Ishikawa (cell line): ENCODE data around the gene TAS2R60.

ENCODE experiments used
- EP300 ChIP-seq: IDR thresholded peaks from 2 replicates; pipeline ENCODE4 v1.6.1; 2012; ENCODE audit warnings: borderline replicate concordance
- FOXM1 ChIP-seq: IDR thresholded peaks from 2 replicates; pipeline ENCODE4 v1.6.1; 2012; ENCODE audit warnings: low read depth, borderline replicate concordance
- TAF1 ChIP-seq: IDR thresholded peaks from 2 replicates; pipeline ENCODE4 v1.6.1; 2012; ENCODE audit warnings: low read depth, mild to moderate bottlenecking
- TEAD4 ChIP-seq: IDR thresholded peaks from 2 replicates; pipeline ENCODE4 v1.6.1; 2012
- TF ChIP-seq, protein P1 (sequence below): IDR thresholded peaks from 2 replicates; pipeline ENCODE4 v1.6.1; 2012
- TF ChIP-seq, protein P2 (sequence below): IDR thresholded peaks from 2 replicates; pipeline ENCODE4 v1.6.1; 2012; ENCODE audit warnings: low read depth, mild to moderate bottlenecking

GRCh38 chr7:143490717-143491306, 47.6 kb downstream of the TAS2R60 start:
- TF ChIP-seq, protein P1, sequence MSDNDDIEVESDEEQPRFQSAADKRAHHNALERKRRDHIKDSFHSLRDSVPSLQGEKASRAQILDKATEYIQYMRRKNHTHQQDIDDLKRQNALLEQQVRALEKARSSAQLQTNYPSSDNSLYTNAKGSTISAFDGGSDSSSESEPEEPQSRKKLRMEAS: no peak
- TF ChIP-seq TEAD4: no peak
- no peak for TF ChIP-seq FOXM1
- TF ChIP-seq, protein P2, sequence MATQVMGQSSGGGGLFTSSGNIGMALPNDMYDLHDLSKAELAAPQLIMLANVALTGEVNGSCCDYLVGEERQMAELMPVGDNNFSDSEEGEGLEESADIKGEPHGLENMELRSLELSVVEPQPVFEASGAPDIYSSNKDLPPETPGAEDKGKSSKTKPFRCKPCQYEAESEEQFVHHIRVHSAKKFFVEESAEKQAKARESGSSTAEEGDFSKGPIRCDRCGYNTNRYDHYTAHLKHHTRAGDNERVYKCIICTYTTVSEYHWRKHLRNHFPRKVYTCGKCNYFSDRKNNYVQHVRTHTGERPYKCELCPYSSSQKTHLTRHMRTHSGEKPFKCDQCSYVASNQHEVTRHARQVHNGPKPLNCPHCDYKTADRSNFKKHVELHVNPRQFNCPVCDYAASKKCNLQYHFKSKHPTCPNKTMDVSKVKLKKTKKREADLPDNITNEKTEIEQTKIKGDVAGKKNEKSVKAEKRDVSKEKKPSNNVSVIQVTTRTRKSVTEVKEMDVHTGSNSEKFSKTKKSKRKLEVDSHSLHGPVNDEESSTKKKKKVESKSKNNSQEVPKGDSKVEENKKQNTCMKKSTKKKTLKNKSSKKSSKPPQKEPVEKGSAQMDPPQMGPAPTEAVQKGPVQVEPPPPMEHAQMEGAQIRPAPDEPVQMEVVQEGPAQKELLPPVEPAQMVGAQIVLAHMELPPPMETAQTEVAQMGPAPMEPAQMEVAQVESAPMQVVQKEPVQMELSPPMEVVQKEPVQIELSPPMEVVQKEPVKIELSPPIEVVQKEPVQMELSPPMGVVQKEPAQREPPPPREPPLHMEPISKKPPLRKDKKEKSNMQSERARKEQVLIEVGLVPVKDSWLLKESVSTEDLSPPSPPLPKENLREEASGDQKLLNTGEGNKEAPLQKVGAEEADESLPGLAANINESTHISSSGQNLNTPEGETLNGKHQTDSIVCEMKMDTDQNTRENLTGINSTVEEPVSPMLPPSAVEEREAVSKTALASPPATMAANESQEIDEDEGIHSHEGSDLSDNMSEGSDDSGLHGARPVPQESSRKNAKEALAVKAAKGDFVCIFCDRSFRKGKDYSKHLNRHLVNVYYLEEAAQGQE: no peak
- TF ChIP-seq TAF1: no peak
- no peak for TF ChIP-seq EP300
